ENCODE data around the gene ZBTB46. TPM values are rescaled to one million over a fixed set of nuclear protein-coding genes. Genes with fewer than 3 reads are reported as not detected.
"Not testable (repeated sequence)": the region's sequence is repeated elsewhere in the genome, so short reads cannot be mapped to it uniquely, and the experiment has no call there.

ZBTB46 gene
- total RNA-seq, 1 experiment from 2014 or later = 10.7 TPM

- H2AFZ ChIP-seq (ENCODE audit: low read depth, low read length, poor library complexity, severe bottlenecking); CTCF ChIA-PET; ATAC-seq; H3K9me3 ChIP-seq (ENCODE audit: control insufficient read depth in 1 of 2, insufficient read depth in 1 of 2, low read depth in 1 of 2, low read length in 2 of 2); RAD21 ChIA-PET (ENCODE audit: low non-redundant PET in 1 of 2, low total read pairs in 2 of 2, uncharacterized antibody in 2 of 2, unreplicated experiment in 2 of 2); POLR2A ChIA-PET; H3K36me3 ChIP-seq (ENCODE audit: control insufficient read depth in 1 of 2, insufficient read depth in 2 of 2, low read length in 2 of 2); H3K9ac ChIP-seq (ENCODE audit: low read length); BruUV-seq (replicated peaks); intact Hi-C loops (cut with micrococcal nuclease); H3K9me2 ChIP-seq (ENCODE audit: insufficient read depth); H3K27ac ChIP-seq (ENCODE audit: low read depth, low read length); H4K20me1 ChIP-seq (ENCODE audit: insufficient read depth); H3K27me3 ChIP-seq (ENCODE audit: insufficient read depth, low read length); H3K79me2 ChIP-seq (ENCODE audit: insufficient read depth, low read length); H3K4me3 ChIP-seq (replicated peaks in 1 of 2; ENCODE audit: low read depth in 1 of 2, low read length in 2 of 2); DNase-seq (ENCODE audit: low read depth, low spot score); H3K4me2 ChIP-seq (ENCODE audit: low read length): not testable (repeated sequence)
- H3K4me1 ChIP-seq (ENCODE audit: control insufficient read depth in 1 of 2, insufficient read depth in 2 of 2, low read length in 2 of 2) = peaks cover 11 to 24% of the 10 kb centered on the region in 2 experiments
Measured at GRCh38 chr20:63851548-63851943, 20.5 kb upstream of the ZBTB46 start.

GRCh38 chr20:63850689-63851547 lies 19.9 kb upstream of the ZBTB46 start:
- ChIA-PET POLR2A (no interaction called here), RAD21 (ENCODE audit: low non-redundant PET in 1 of 2, low total read pairs in 2 of 2, uncharacterized antibody in 2 of 2, unreplicated experiment in 2 of 2) (no interaction called here), CTCF (no interaction called here)
- H3K4me3 ChIP-seq (replicated peaks in 1 of 2; ENCODE audit: low read depth in 1 of 2, low read length in 2 of 2) = no peak overlapping the region
- TF ChIP-seq RAD21 (IDR thresholded peaks at IDR 0.05; ENCODE audit: low read depth) (no peak), YY1 (IDR thresholded peaks at IDR 0.05; ENCODE audit: extremely low read depth, insufficient replicate concordance, low read depth, low read length) (no peak), SRF (IDR thresholded peaks at IDR 0.05; ENCODE audit: low read depth) (no peak), EGR1 (IDR thresholded peaks at IDR 0.05; ENCODE audit: low read depth) (no peak), CTCF (IDR thresholded peaks at IDR 0.05 in 2 of 3, conservative IDR thresholded peaks at IDR 0.05 in 1 of 3; ENCODE audit: borderline replicate concordance in 1 of 3, insufficient read depth in 1 of 3, low read depth in 2 of 3, low read length in 2 of 3) (no peak), ZNF274 (IDR thresholded peaks at IDR 0.05; ENCODE audit: low read depth, low read length) (no peak)
- H2AFZ ChIP-seq (ENCODE audit: low read depth, low read length, poor library complexity, severe bottlenecking) = no peak overlapping the region
- no peak overlapping the region for H3K9ac ChIP-seq (ENCODE audit: low read length)
- peaks cover 17 to 31% of the 10 kb centered on the region in 2 experiments for H3K4me1 ChIP-seq (ENCODE audit: control insufficient read depth in 1 of 2, insufficient read depth in 2 of 2, low read length in 2 of 2)
- no peaks in the 10 kb centered on the region for H4K20me1 ChIP-seq (ENCODE audit: insufficient read depth)
- BruUV-seq (replicated peaks) = no TSS peak
- no peak for ATAC-seq
- intact Hi-C loops (cut with micrococcal nuclease) = no loop called here
- no peak overlapping the region for H3K27ac ChIP-seq (ENCODE audit: low read depth, low read length)
- H3K9me3 ChIP-seq (ENCODE audit: control insufficient read depth in 1 of 2, insufficient read depth in 1 of 2, low read depth in 1 of 2, low read length in 2 of 2) = no peaks in the 10 kb centered on the region
- H3K9me2 ChIP-seq (ENCODE audit: insufficient read depth) = no peaks in the 10 kb centered on the region
- DNase-seq (ENCODE audit: low read depth, low spot score) = no peak
- H3K27me3 ChIP-seq (ENCODE audit: insufficient read depth, low read length) = no peaks in the 10 kb centered on the region
- no peak overlapping the region for H3K4me2 ChIP-seq (ENCODE audit: low read length)
- H3K36me3 ChIP-seq (ENCODE audit: control insufficient read depth in 1 of 2, insufficient read depth in 2 of 2, low read length in 2 of 2) = no peaks in the 10 kb centered on the region
- no peaks in the 10 kb centered on the region for H3K79me2 ChIP-seq (ENCODE audit: insufficient read depth, low read length)

Data from HCT116 (cell line).